ENCODE data around the gene SLC27A2.

- TF ChIP-seq ZNF274 (IDR thresholded peaks at IDR 0.05; ENCODE audit: low read depth, low read length), result no peak
- TF ChIP-seq SUZ12 (IDR thresholded peaks at IDR 0.05; ENCODE audit: extremely low read depth, insufficient read depth, insufficient read length), result no peak
- TF ChIP-seq YY1 (IDR thresholded peaks at IDR 0.05; ENCODE audit: insufficient read depth, insufficient read length), result no peak
Observed at GRCh38 chr15:50168379-50168778, 13.6 kb upstream of the SLC27A2 start.
